HCT116 (cell line): ENCODE measurements around the gene ZMYM2.

Source experiments
- CTCF ChIP-seq, 3 experiments: fragments of 200-600 bp in 1 of 3; sonication (generic) in 1 of 3; IDR thresholded peaks in 2 of 3; conservative IDR thresholded peaks in 1 of 3; 2 replicates each; pipeline ENCODE4 v1.5.1; 2012 to 2017; ENCODE audit warnings: low read depth in 2 of 3, low read length in 2 of 3, antibody characterized with exemption in 1 of 3, borderline replicate concordance in 1 of 3, control low read depth in 1 of 3, mild to moderate bottlenecking in 1 of 3, mixed read lengths in 1 of 3, mixed run types in 1 of 3, moderate library complexity in 1 of 3; ENCODE audit not compliant: insufficient read depth in 1 of 3
- POLR2A ChIP-seq: IDR thresholded peaks from 2 replicates; pipeline ENCODE4 v1.7.0; 2011; ENCODE audit warnings: borderline replicate concordance; ENCODE audit not compliant: insufficient read depth, insufficient read length; ENCODE audit errors: extremely low read depth
- POLR2AphosphoS5 ChIP-seq: IDR thresholded peaks from 2 replicates; pipeline ENCODE4 v1.6.1; 2011; ENCODE audit warnings: mild to moderate bottlenecking, low read depth, low read length, moderate library complexity
- RAD21 ChIP-seq: IDR thresholded peaks from 2 replicates; pipeline ENCODE4 v1.6.1; 2012; ENCODE audit warnings: low read depth, mild to moderate bottlenecking
- SP1 ChIP-seq: IDR thresholded peaks from 2 replicates; pipeline ENCODE4 v1.6.1; 2012; ENCODE audit warnings: low read depth
- TCF7L2 ChIP-seq: IDR thresholded peaks from 2 replicates; pipeline ENCODE4 v1.7.0; 2011; ENCODE audit warnings: borderline replicate concordance, inconsistent platforms; ENCODE audit not compliant: insufficient read depth, insufficient read length; ENCODE audit errors: extremely low read depth
- TF ChIP-seq, protein P1 (sequence below): IDR thresholded peaks from 2 replicates; pipeline ENCODE4 v1.6.1; 2012; ENCODE audit warnings: low read depth

- TF ChIP-seq, protein P1, sequence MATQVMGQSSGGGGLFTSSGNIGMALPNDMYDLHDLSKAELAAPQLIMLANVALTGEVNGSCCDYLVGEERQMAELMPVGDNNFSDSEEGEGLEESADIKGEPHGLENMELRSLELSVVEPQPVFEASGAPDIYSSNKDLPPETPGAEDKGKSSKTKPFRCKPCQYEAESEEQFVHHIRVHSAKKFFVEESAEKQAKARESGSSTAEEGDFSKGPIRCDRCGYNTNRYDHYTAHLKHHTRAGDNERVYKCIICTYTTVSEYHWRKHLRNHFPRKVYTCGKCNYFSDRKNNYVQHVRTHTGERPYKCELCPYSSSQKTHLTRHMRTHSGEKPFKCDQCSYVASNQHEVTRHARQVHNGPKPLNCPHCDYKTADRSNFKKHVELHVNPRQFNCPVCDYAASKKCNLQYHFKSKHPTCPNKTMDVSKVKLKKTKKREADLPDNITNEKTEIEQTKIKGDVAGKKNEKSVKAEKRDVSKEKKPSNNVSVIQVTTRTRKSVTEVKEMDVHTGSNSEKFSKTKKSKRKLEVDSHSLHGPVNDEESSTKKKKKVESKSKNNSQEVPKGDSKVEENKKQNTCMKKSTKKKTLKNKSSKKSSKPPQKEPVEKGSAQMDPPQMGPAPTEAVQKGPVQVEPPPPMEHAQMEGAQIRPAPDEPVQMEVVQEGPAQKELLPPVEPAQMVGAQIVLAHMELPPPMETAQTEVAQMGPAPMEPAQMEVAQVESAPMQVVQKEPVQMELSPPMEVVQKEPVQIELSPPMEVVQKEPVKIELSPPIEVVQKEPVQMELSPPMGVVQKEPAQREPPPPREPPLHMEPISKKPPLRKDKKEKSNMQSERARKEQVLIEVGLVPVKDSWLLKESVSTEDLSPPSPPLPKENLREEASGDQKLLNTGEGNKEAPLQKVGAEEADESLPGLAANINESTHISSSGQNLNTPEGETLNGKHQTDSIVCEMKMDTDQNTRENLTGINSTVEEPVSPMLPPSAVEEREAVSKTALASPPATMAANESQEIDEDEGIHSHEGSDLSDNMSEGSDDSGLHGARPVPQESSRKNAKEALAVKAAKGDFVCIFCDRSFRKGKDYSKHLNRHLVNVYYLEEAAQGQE: no peak
- TF ChIP-seq CTCF (IDR thresholded peaks at IDR 0.05 in 2 of 3, conservative IDR thresholded peaks at IDR 0.05 in 1 of 3; ENCODE audit: borderline replicate concordance in 1 of 3, insufficient read depth in 1 of 3, low read depth in 2 of 3, low read length in 2 of 3) (no peak), POLR2AphosphoS5 (no peak), RAD21 (no peak), POLR2A (no peak), TCF7L2 (no peak), SP1 (no peak)
Observed at GRCh38 chr13:20105161-20105689, 146.7 kb downstream of the ZMYM2 start.
